DMS114 treated with DMSO at 0.1 percent for 48 hours (cell line): ENCODE results near the gene PPP1R14B.

ENCODE experiments used
- DNase-seq: peaks from one replicate; lab custom pipeline; 2025; ENCODE audit not compliant: unreplicated experiment; lab: John Stamatoyannopoulos, UW

The PPP1R14B gene

GRCh38 chr11:64211181-64211872 is 35.4 kb downstream of the PPP1R14B start:
- DNase-seq: no peak

- DNase-seq: no peak
Observed at GRCh38 chr11:64210301-64211020, 36.3 kb downstream of the PPP1R14B start.

GRCh38 chr11:64209563-64209843 is 37.2 kb downstream of the PPP1R14B start:
- DNase-seq: no peak

- no peak for DNase-seq
Observed at GRCh38 chr11:64208796-64209562, 37.8 kb downstream of the PPP1R14B start.

- no peak for DNase-seq
Observed at GRCh38 chr11:64208086-64208795, 38.5 kb downstream of the PPP1R14B start.

GRCh38 chr11:64207256-64208085 is 39.3 kb downstream of the PPP1R14B start:
- DNase-seq: no peak

GRCh38 chr11:64206457-64207255 is 40.1 kb downstream of the PPP1R14B start, which contains the start of gene FERMT3:
TSS of gene FERMT3 (plus strand) at chr11:64206721. CDS start at chr11:64207365, 644 bp downstream.
- no peak for DNase-seq

GRCh38 chr11:64204464-64204989 is 42.2 kb downstream of the PPP1R14B start:
- peak; percentile 45 for DNase-seq

- DNase-seq: no peak
Observed at GRCh38 chr11:64204080-64204440, 42.7 kb downstream of the PPP1R14B start.

- no peak for DNase-seq
Observed at GRCh38 chr11:64203421-64204079, 43.2 kb downstream of the PPP1R14B start.

- DNase-seq: no peak
Observed at GRCh38 chr11:64202992-64203391, 43.8 kb downstream of the PPP1R14B start.

- DNase-seq: no peak
Observed at GRCh38 chr11:64201543-64201942, 45.2 kb downstream of the PPP1R14B start.

GRCh38 chr11:64198511-64198910 is 48.2 kb downstream of the PPP1R14B start:
- DNase-seq: no peak

GRCh38 chr11:64196626-64197025 is 50.1 kb downstream of the PPP1R14B start:
- no peak for DNase-seq
